ENCODE data around the gene TRIM26. TPM values are rescaled to one million over a fixed set of nuclear protein-coding genes. Genes with fewer than 3 reads are reported as not detected.

Gene TRIM26
- total and polyA plus RNA-seq, 2 donors (not counting 3 experiments of a cell fraction or from before 2014, with no cell fraction given): 30.4 to 34.5 TPM

- DNase-seq (ENCODE audit: low read depth, low spot score) (no peak), FAIRE-seq (no peak)
- no TSS peak for BruUV-seq (replicated peaks)
- H3K4me3 ChIP-seq (replicated peaks in 1 of 3; ENCODE audit: insufficient read depth in 1 of 3, low read depth in 1 of 3, low read length in 3 of 3): no peak overlapping the region
- H3K79me2 ChIP-seq (ENCODE audit: control insufficient read depth, insufficient read depth, low read length): peaks cover 51% of the 10 kb centered on the region
- no peak overlapping the region for H3K9ac ChIP-seq (replicated peaks; ENCODE audit: extremely low read depth, insufficient read depth, low read length)
- no peaks in the 10 kb centered on the region for H3K9me1 ChIP-seq (replicated peaks; ENCODE audit: control insufficient read depth, extremely low read depth, insufficient read depth, low read length)
- TF ChIP-seq MYC (IDR thresholded peaks at IDR 0.05; ENCODE audit: low read depth, low read length): no peak
- no peak for TF ChIP-seq EZH2 (IDR thresholded peaks at IDR 0.05; ENCODE audit: borderline replicate concordance, low read depth, low read length, severe bottlenecking)
- TF ChIP-seq POLR2A (IDR thresholded peaks at IDR 0.05; ENCODE audit: low read depth, low read length): no peak
- TF ChIP-seq CTCF (IDR thresholded peaks at IDR 0.05; ENCODE audit: extremely low read depth in 1 of 2, insufficient read depth in 1 of 2, low read depth in 1 of 2, low read length in 2 of 2): no peak
- no peak for TF ChIP-seq MAX (IDR thresholded peaks at IDR 0.05; ENCODE audit: insufficient read depth, insufficient read length)
- no peak for TF ChIP-seq GATA2 (IDR thresholded peaks at IDR 0.05; ENCODE audit: insufficient read depth, insufficient read length, low read depth, low read length)
- TF ChIP-seq POLR2AphosphoS5 (IDR thresholded peaks at IDR 0.05; ENCODE audit: insufficient read depth, low read depth, low read length): no peak
- TF ChIP-seq FOS (IDR thresholded peaks at IDR 0.05; ENCODE audit: borderline replicate concordance, insufficient read depth, low read length): no peak
- TF ChIP-seq JUN (IDR thresholded peaks at IDR 0.05; ENCODE audit: borderline replicate concordance, insufficient read depth, insufficient read length, low read depth): no peak
- H2AFZ ChIP-seq (ENCODE audit: low read depth, low read length): no peak overlapping the region
- H3K27me3 ChIP-seq (ENCODE audit: control insufficient read depth in 2 of 2, insufficient read depth in 2 of 2, low read length in 2 of 2): no peaks in the 10 kb centered on the region
- no peaks in the 10 kb centered on the region for H3K36me3 ChIP-seq (ENCODE audit: control insufficient read depth in 2 of 2, extremely low read depth in 1 of 2, insufficient read depth in 2 of 2, low read length in 2 of 2)
- CTCF ChIA-PET: no interaction called here
- POLR2A ChIA-PET: no interaction called here
- dilution Hi-C loops (cut with MboI; ENCODE audit: extremely low pct_ligation_motif_present, low sequenced_read_pairs) (no loop called here), intact Hi-C loops (cut with micrococcal nuclease) (no loop called here)
- peak overlapping the region; percentile 91 for H3K4me2 ChIP-seq (ENCODE audit: insufficient read depth, low read length)
- no peaks in the 10 kb centered on the region for H4K20me1 ChIP-seq (replicated peaks; ENCODE audit: control insufficient read depth, extremely low read depth, insufficient read depth, low read length)
- H3K27ac ChIP-seq (ENCODE audit: insufficient read depth, low read depth, low read length): no peak overlapping the region
- H3K9me3 ChIP-seq (replicated peaks; ENCODE audit: control insufficient read depth, insufficient read depth, low read length): no peaks in the 10 kb centered on the region
- H3K4me1 ChIP-seq (ENCODE audit: control insufficient read depth, extremely low read depth, insufficient read depth, low read length): peaks cover 27% of the 10 kb centered on the region
Observed at GRCh38 chr6:30211306-30211705, 1.9 kb downstream of the TRIM26 start.
